Testis (tissue), 3 donors: Measurements from ENCODE around the gene GLDC. TPM values are rescaled to one million over a fixed set of nuclear protein-coding genes. Genes with fewer than 3 reads are reported as not detected.

Source experiments
- DNase-seq: peaks from one replicate; pipeline ENCODE4 v3.0.0-alpha.2; 2019
- H3K27ac ChIP-seq, 2 donors: fragments of 200-600 bp; sonication (generic); one replicate each; pipeline ENCODE4 v1.5.1; 2019
- H3K27me3 ChIP-seq: fragments of 200-600 bp; sonication (generic); one replicate; pipeline ENCODE4 v1.5.1; 2019
- H3K36me3 ChIP-seq: fragments of 200-600 bp; sonication (generic); one replicate; pipeline ENCODE4 v1.5.1; 2017; ENCODE audit warnings: low read depth; ENCODE audit errors: missing control alignments
- H3K4me1 ChIP-seq: fragments of 200-600 bp; sonication (generic); one replicate; pipeline ENCODE4 v1.5.1; 2019
- H3K4me3 ChIP-seq, 2 donors: fragments of 200-600 bp; sonication (generic); one replicate each; pipeline ENCODE4 v1.5.1; 2017 to 2019
- H3K9me3 ChIP-seq: fragments of 200-600 bp; sonication (generic); one replicate; pipeline ENCODE4 v1.5.1; 2017
- POLR2A ChIP-seq: fragments of 450-650 bp; IDR thresholded peaks from one replicate; pipeline ENCODE4 v1.6.1; 2017; ENCODE audit warnings: antibody characterized with exemption, mild to moderate bottlenecking, moderate library complexity
- WGBS, 2 donors: methylation state at CpG; one replicate each; pipeline ENCODE4 v1.1.5; 2018; 5-methylcytosine and 5-hydroxymethylcytosine counted together
- intact Hi-C: fragments of 100-400 bp; cut with DNase I; formaldehyde crosslinking; loops from one replicate; pipeline ENCODE4 v1.15.1; 2023; ENCODE audit warnings: low total_unique reads
- polyA plus RNA-seq: library from polyadenylated mRNA; stranded (reverse); fragments of 350-450 nt; fragmentation: Illumina TruSeq; extraction: RNeasy Lipid Tissue Mini Kit (QIAGEN cat#74804); gene quantifications from one replicate; pipeline ENCODE4 v1.2.3, GENCODE V29; 2014; ENCODE audit warnings: low read depth, low replicate concordance; ENCODE audit not compliant: insufficient read depth
- total RNA-seq, 2 donors: library from RNA; depleted of rRNA; stranded (reverse); fragments of >200 nt; gene quantifications; one replicate each; pipeline ENCODE4 v1.2.3, GENCODE V29; 2016
- TF ChIP-seq, protein P1 (sequence below), 3 experiments: fragments of 450-650 bp in 2 of 3; fragments of 200-600 bp in 1 of 3; sonication (generic) in 1 of 3; IDR thresholded peaks; one replicate each; pipeline ENCODE4 v1.5.1; 2016 to 2019; ENCODE audit warnings: antibody characterized with exemption in 3 of 3, mild to moderate bottlenecking in 2 of 3, moderate library complexity in 1 of 3

Gene GLDC
- total and polyA plus RNA-seq, 3 donors from 2014 or later: 11.4 to 12.3 (median 12.2) TPM

DNA sequence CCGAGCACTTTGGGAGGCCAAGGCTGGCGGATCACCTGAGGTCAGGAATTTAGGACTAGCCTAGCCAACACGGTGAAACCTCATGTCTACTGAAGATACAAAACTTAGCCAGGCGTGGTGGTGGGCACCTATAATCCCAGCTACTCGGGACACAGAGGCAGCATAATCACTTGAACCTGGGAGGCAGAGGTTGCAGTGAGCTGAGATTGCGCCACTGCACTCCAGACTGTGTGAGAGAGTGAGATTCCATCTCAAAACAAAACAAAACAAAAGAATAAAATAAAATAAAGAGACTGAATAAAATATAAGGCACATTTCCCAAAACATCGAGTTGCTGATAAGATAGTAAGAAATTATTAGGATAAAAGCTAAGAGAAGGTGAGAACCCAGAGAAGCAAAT, 32.3 kb upstream of the GLDC start:
- WGBS, 2 donors: 77 to 85% methylated on average over 7 of the region's 7 CpGs
- Histone ChIP-seq H3K9me3 (no peaks in the 10 kb centered on the region), H3K4me3 (no peak overlapping the region), H3K36me3 (no peaks in the 10 kb centered on the region), H3K27me3 (no peaks in the 10 kb centered on the region), H3K27ac (no peak overlapping the region), H3K4me1 (peaks cover 3% of the 10 kb centered on the region)
- no peak for DNase-seq
- intact Hi-C loops: no loop called here
- TF ChIP-seq, protein P1, sequence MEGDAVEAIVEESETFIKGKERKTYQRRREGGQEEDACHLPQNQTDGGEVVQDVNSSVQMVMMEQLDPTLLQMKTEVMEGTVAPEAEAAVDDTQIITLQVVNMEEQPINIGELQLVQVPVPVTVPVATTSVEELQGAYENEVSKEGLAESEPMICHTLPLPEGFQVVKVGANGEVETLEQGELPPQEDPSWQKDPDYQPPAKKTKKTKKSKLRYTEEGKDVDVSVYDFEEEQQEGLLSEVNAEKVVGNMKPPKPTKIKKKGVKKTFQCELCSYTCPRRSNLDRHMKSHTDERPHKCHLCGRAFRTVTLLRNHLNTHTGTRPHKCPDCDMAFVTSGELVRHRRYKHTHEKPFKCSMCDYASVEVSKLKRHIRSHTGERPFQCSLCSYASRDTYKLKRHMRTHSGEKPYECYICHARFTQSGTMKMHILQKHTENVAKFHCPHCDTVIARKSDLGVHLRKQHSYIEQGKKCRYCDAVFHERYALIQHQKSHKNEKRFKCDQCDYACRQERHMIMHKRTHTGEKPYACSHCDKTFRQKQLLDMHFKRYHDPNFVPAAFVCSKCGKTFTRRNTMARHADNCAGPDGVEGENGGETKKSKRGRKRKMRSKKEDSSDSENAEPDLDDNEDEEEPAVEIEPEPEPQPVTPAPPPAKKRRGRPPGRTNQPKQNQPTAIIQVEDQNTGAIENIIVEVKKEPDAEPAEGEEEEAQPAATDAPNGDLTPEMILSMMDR (IDR thresholded peaks at IDR 0.05): no peak
- TF ChIP-seq POLR2A: no peak

DNA sequence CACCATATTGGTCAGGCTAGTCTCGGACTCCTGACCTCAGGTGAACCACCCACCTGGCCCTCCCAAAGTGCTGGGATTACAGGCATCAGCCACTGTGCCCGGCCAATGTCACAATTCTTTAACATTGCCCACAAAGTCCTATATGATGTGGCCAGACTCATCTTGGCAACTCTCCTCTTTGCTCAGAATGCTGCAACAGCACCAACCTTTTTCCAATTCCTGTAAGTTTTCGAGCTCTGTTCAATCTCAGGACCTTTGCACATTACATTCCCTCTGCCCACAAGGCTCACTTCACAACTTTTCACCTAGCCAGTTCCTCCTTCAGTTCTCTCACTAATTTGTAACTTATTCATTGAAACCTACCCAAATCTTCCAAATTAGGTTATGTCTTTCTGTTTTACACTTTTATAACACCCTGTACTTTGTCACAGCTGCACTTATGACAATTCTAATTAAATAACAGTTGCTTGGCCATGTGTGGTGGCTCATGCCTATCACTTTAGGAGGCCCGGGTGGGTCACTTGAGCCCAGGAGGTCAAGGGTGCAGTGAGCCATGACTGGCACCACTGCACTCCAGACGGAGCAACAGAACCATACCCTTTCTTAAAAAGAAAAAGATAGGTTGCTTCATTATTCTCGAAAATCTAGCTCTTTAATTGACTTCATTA, 30.9 kb upstream of the GLDC start:
- no peaks in the 10 kb centered on the region for H3K27me3 ChIP-seq
- intact Hi-C loops: no loop called here

DNA sequence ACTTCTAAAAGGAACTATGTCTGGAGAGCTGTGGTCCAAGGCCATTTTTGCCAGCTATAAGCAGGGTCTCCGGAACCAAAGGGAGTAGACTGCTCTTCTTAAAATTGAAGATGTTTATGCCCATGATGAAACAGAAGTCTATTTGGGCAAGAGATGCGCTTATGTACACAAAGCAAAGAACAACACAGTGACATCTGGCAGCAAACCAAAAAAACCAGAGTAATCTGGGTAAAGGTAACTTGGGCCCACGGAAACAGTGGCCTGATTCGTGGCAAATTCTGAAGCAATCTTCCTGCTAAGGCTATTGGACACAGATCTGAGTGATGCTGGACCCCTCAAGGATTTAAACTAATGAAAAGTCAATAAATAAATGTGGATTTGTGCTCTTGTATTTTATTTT, 29.7 kb upstream of the GLDC start:
- 91 to 94% methylated on average over 4 of the region's 4 CpGs for WGBS, 2 donors
- intact Hi-C loops: no loop called here
- Histone ChIP-seq H3K9me3 (no peaks in the 10 kb centered on the region), H3K27me3 (no peaks in the 10 kb centered on the region), H3K4me1 (no peaks in the 10 kb centered on the region), H3K36me3 (no peaks in the 10 kb centered on the region), H3K4me3 (no peak overlapping the region), H3K27ac (no peak overlapping the region)
- no peak for DNase-seq
- TF ChIP-seq, protein P1 (IDR thresholded peaks at IDR 0.05): no peak
- TF ChIP-seq POLR2A: no peak

More for the DNA sequence above, 30.9 kb upstream of the GLDC start:
- 78 to 87% methylated on average over 6 of the region's 6 CpGs for WGBS, 2 donors
- no peak for DNase-seq
- no peaks in the 10 kb centered on the region for H3K4me1 ChIP-seq
- H3K4me3 ChIP-seq: no peak overlapping the region
- no peaks in the 10 kb centered on the region for H3K36me3 ChIP-seq
- no peak overlapping the region for H3K27ac ChIP-seq
- no peaks in the 10 kb centered on the region for H3K9me3 ChIP-seq
- TF ChIP-seq, protein P1 (IDR thresholded peaks at IDR 0.05): no peak
- no peak for TF ChIP-seq POLR2A

GRCh38 chr9:6673326-6674025, 27.9 kb upstream of the GLDC start:
- Histone ChIP-seq H3K4me3 (no peak overlapping the region), H3K27me3 (no peaks in the 10 kb centered on the region), H3K36me3 (no peaks in the 10 kb centered on the region), H3K27ac (no peak overlapping the region), H3K9me3 (no peaks in the 10 kb centered on the region), H3K4me1 (no peaks in the 10 kb centered on the region)
- 66 to 71% methylated on average over 1 of the region's 1 CpG for WGBS, 2 donors
- no peak for DNase-seq
- no peak for TF ChIP-seq POLR2A
- TF ChIP-seq, protein P1 (IDR thresholded peaks at IDR 0.05): no peak
- intact Hi-C loops: no loop called here

DNA sequence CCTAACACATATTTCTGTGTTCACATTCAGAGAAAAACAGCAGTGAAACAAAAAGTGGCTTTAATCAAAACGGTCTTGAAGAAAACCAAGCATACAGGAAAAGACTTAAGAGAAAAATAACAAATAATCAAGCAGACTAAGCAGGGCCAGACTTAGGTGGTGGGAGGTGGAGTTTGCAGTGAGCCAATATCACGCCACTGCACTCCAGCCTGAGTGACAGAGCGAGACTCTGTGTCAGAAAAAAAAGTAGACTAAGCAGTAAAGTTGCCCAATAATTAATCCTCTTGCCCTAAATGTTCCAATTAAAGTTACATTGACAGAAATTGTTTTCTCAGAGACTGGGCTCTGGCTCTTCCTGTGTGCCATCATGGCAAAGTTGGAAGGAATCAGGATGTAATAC, 26.6 kb upstream of the GLDC start:
- no peak for DNase-seq
- no peaks in the 10 kb centered on the region for H3K36me3 ChIP-seq
- intact Hi-C loops: no loop called here
- H3K27me3 ChIP-seq: no peaks in the 10 kb centered on the region
- 74 to 78% methylated on average over 3 of the region's 3 CpGs for WGBS, 2 donors
- TF ChIP-seq, protein P1 (IDR thresholded peaks at IDR 0.05): no peak
- TF ChIP-seq POLR2A: no peak
- no peak overlapping the region for H3K4me3 ChIP-seq
- H3K9me3 ChIP-seq: no peaks in the 10 kb centered on the region
- no peak overlapping the region for H3K27ac ChIP-seq
- H3K4me1 ChIP-seq: no peaks in the 10 kb centered on the region
